Tibial nerve (tissue), 4 donors: Measurements from ENCODE around the gene BOC.

Experiments
- EP300 ChIP-seq, 2 donors: sonication (generic); formaldehyde crosslinking; IDR thresholded peaks; one replicate each; pipeline ENCODE4 v1.6.1; 2017; ENCODE audit warnings: antibody characterized with exemption in 2 of 2, mild to moderate bottlenecking in 1 of 2
- POLR2A ChIP-seq, 2 donors: fragments of 450-650 bp; IDR thresholded peaks; one replicate each; pipeline ENCODE4 v1.6.1; 2017; ENCODE audit warnings: antibody characterized with exemption in 2 of 2, mild to moderate bottlenecking in 2 of 2, moderate library complexity in 2 of 2
- TF ChIP-seq, protein P1 (sequence below), 5 experiments: fragments of 200-600 bp in 3 of 5; fragments of 450-650 bp in 2 of 5; sonication (generic) in 3 of 5; IDR thresholded peaks; one replicate each; pipeline ENCODE4 v1.5.1; 2016 to 2019; ENCODE audit warnings: antibody characterized with exemption in 5 of 5, mild to moderate bottlenecking in 3 of 5, moderate library complexity in 2 of 5

DNA sequence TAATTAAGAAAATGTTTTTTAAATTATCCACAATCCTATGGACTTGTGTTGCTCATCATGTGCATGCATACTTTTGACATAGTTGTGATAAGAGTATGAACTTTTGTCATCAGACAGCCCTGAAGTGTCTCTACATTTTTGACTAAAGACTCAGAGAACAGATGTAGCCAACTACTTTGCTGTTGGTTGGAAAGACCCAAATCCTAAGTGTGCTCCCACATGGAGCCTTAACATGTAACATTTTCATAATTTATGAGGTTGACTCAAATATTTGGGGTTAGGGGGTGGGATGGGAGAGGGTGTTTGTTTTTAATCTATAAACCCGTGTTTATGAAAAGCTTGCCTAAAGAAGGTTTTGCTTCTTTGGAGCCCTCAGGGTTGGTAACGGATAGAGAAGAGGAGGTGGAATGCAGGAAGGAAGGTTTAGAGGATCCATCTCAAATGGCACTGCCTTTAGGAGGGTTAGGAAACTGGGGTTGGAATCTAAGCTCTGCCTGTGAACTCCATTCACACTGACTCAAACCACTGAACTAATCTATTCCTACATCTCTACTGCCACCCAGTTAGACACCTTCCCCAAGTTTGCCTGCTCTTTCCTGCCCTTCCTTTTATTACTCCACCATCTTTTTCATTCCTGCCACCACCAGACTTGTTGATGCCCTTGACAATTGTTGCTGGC is 3.7 kb downstream of the BOC start:
- TF ChIP-seq, protein P1, sequence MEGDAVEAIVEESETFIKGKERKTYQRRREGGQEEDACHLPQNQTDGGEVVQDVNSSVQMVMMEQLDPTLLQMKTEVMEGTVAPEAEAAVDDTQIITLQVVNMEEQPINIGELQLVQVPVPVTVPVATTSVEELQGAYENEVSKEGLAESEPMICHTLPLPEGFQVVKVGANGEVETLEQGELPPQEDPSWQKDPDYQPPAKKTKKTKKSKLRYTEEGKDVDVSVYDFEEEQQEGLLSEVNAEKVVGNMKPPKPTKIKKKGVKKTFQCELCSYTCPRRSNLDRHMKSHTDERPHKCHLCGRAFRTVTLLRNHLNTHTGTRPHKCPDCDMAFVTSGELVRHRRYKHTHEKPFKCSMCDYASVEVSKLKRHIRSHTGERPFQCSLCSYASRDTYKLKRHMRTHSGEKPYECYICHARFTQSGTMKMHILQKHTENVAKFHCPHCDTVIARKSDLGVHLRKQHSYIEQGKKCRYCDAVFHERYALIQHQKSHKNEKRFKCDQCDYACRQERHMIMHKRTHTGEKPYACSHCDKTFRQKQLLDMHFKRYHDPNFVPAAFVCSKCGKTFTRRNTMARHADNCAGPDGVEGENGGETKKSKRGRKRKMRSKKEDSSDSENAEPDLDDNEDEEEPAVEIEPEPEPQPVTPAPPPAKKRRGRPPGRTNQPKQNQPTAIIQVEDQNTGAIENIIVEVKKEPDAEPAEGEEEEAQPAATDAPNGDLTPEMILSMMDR (IDR thresholded peaks at IDR 0.05): no peak
- no peak for TF ChIP-seq POLR2A (IDR thresholded peaks at IDR 0.05)
- no peak for TF ChIP-seq EP300 (IDR thresholded peaks at IDR 0.05)
